ENCODE data around the gene CDC42BPA.
"Not testable (repeated sequence)": the region's sequence is repeated elsewhere in the genome, so short reads cannot be mapped to it uniquely, and the experiment has no call there.

The CDC42BPA gene

DNA sequence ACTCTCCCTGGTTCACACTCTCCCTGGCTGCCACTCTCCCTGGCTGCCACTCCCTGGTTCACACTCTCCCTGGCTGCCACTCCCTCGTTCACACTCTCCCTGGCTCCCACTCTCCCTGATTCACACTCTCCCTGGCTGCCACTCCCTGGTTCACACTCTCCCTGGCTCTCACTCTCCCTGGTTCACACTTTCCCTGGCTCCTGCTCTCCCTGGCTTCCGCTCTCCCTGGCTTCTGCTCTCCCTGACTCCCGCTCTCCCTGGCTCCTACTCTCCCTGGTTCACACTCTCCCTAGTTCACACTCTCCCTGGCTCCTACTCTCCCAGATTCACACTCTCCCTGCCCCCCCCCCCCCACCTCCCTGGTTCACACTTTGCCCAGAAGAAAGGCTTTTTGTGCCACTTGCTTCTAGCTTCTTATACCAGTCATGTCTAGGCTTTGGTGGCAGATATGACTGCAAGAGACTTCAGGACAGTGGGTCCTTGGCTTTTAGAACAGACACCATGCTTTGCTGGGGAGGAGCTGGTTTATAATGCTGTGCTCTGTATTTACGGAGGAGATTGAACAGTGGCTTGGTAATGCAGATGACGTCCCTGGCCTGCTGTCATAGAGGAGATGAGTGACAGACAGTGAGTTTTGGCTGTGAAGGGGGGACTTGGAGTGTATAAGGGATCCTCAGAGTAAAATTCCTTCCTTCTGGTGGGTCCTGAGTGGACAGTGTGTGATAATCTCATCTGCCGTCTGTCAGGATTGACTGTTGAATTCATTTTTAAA, 361.2 kb downstream of the CDC42BPA start:
- no peak for TF ChIP-seq NFRKB (IDR thresholded peaks at IDR 0.05)
- no peak for TF ChIP-seq FOXK2 (IDR thresholded peaks at IDR 0.05)
- TF ChIP-seq TARDBP (IDR thresholded peaks at IDR 0.05) = no peak
- TF ChIP-seq ELF4 (IDR thresholded peaks at IDR 0.05) = no peak
- no peak for TF ChIP-seq FOXM1 (IDR thresholded peaks at IDR 0.05; ENCODE audit: borderline replicate concordance)
- no peak for TF ChIP-seq BHLHE40 (IDR thresholded peaks at IDR 0.05; ENCODE audit: borderline replicate concordance)
- no peak for TF ChIP-seq SUZ12 (IDR thresholded peaks at IDR 0.05)
- no peak for TF ChIP-seq SP1 (IDR thresholded peaks at IDR 0.05)
- TF ChIP-seq CTBP1 (IDR thresholded peaks at IDR 0.05; ENCODE audit: borderline replicate concordance) = no peak
- no peak for TF ChIP-seq HDGF (IDR thresholded peaks at IDR 0.05; ENCODE audit: borderline replicate concordance)
- no peak for TF ChIP-seq L3MBTL2 (conservative IDR thresholded peaks at IDR 0.05)
- no peak for TF ChIP-seq FOXA1 (IDR thresholded peaks at IDR 0.05)
- ChIA-PET POLR2A (no interaction called here), CTCF (interaction anchor here (0.6 kb wide), 1 partner anchor 10 kb away, joined by 3 read pairs; no protein-coding TSS in a partner anchor)
- DNase-seq (ENCODE audit: extremely low spot score) = no peak

DNA sequence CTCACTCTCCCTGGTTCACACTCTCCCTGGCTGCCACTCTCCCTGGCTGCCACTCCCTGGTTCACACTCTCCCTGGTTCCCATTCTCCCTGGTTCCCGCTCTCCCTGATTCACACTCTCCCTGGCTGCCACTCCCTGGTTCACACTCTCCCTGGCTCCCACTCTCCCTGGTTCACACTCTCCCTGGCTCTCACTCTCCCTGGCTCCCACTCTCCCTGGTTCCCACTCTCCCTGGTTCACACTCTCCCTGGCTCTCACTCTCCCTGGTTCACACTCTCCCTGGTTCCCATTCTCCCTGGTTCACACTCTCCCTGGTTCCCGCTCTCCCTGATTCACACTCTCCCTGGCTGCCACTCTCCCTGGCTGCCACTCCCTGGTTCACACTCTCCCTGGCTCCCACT, 362.4 kb downstream of the CDC42BPA start:
- POLR2A ChIA-PET; DNase-seq (ENCODE audit: extremely low spot score); CTCF ChIA-PET: not testable (repeated sequence)

DNA sequence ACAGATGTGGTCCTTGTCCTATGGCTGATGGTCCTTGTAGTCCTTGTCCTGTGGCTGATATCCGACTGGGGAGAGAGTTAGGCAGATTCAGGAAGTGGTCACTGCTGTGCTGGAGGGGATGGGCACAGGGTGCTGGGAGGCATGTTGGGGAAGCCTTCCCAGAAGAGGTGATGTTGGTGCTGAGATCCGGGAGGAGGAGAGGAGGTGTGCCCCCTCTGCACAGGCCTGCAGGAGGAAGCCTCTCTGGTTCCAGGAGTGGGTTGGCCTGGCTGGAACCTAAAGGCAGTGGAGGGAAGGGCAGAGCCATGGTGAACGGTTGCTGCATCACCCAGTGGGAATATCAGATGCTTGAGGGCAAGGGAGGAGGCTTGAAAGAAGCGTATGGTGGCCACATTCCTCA, 363.5 kb downstream of the CDC42BPA start:
- CTCF ChIA-PET = no interaction called here
- no peak for DNase-seq (ENCODE audit: extremely low spot score)
- TF ChIP-seq FOXK2 (IDR thresholded peaks at IDR 0.05) (no peak), NFRKB (IDR thresholded peaks at IDR 0.05) (no peak)
- TF ChIP-seq, protein P1, sequence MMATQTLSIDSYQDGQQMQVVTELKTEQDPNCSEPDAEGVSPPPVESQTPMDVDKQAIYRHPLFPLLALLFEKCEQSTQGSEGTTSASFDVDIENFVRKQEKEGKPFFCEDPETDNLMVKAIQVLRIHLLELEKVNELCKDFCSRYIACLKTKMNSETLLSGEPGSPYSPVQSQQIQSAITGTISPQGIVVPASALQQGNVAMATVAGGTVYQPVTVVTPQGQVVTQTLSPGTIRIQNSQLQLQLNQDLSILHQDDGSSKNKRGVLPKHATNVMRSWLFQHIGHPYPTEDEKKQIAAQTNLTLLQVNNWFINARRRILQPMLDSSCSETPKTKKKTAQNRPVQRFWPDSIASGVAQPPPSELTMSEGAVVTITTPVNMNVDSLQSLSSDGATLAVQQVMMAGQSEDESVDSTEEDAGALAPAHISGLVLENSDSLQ (IDR thresholded peaks at IDR 0.05) = no peak

DNA sequence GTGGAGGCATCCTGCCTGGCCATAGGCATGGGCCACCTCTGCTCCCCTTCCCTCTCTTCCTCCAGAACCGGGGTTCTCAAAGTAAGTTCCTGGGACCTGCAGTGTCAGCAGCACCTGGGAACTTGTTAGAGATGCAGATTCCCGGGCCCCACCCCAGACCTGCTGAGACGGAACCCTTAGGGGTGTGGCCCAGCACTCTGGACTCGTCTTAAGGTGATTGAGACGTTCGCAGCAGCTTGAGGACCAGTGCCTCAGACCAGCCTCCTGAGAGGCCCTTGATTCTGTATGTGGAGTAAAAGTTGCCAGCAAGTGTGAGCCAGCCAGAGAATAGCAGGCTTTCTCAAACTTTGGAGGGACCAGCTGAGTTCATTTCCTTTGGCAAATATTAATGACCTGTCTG, 364.0 kb downstream of the CDC42BPA start:
- no peak for DNase-seq (ENCODE audit: extremely low spot score)
- ChIA-PET CTCF (interaction anchor here (0.5 kb wide), 1 partner anchor 288 kb away, joined by 3 read pairs; no protein-coding TSS in a partner anchor), POLR2A (no interaction called here)
- TF ChIP-seq FOXA1 (IDR thresholded peaks at IDR 0.05) (no peak), TARDBP (IDR thresholded peaks at IDR 0.05) (no peak), SUZ12 (IDR thresholded peaks at IDR 0.05) (no peak), L3MBTL2 (conservative IDR thresholded peaks at IDR 0.05) (no peak), SP1 (IDR thresholded peaks at IDR 0.05) (no peak), ZNF384 (IDR thresholded peaks at IDR 0.05) (no peak), FOXK2 (IDR thresholded peaks at IDR 0.05) (no peak), BHLHE40 (IDR thresholded peaks at IDR 0.05; ENCODE audit: borderline replicate concordance) (no peak), CTBP1 (IDR thresholded peaks at IDR 0.05; ENCODE audit: borderline replicate concordance) (no peak), HDGF (IDR thresholded peaks at IDR 0.05; ENCODE audit: borderline replicate concordance) (no peak), LEF1 (IDR thresholded peaks at IDR 0.05; ENCODE audit: borderline replicate concordance) (no peak), ARNT (IDR thresholded peaks at IDR 0.05) (no peak), FOXM1 (IDR thresholded peaks at IDR 0.05; ENCODE audit: borderline replicate concordance) (no peak), NFRKB (IDR thresholded peaks at IDR 0.05) (no peak), ELF4 (IDR thresholded peaks at IDR 0.05) (no peak)
- TF ChIP-seq, protein P1 (IDR thresholded peaks at IDR 0.05) = no peak

More for the DNA sequence above, 363.5 kb downstream of the CDC42BPA start:
- POLR2A ChIA-PET = no interaction called here

DNA sequence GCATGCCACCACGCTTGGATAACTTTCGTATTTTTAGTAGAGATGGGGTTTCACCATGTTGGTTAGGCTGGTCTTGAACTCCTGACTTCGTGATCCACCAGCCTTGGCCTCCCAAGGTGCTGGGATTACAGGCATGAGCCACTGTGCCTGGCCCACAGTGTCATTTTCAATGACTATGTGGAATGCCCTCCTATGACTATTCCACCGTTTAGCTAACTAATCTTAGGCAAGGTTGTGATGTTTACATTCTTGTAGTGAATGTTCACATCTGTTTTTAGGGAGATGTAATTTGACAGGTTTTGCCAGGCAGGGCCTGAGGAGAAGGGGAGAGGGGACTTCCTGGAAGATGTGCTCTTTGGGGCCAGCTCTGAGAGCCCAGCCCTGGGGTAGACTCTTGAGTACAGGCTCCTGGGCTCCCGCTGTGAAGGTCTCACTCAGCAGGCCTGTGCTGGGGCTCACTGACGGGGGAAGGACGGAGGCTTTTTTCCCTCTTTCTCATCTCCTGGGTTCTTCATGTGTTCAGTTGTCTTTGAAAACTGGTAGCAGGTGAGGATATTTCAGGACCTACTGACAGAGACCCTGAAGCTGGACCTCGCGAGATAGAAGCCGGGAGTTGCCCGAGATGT, 365.0 kb downstream of the CDC42BPA start:
- ChIA-PET POLR2A (no interaction called here), CTCF (no interaction called here)
- no peak for TF ChIP-seq ZNF384 (IDR thresholded peaks at IDR 0.05)
- no peak for TF ChIP-seq FOXM1 (IDR thresholded peaks at IDR 0.05; ENCODE audit: borderline replicate concordance)
- no peak for TF ChIP-seq SUZ12 (IDR thresholded peaks at IDR 0.05)
- no peak for TF ChIP-seq HDGF (IDR thresholded peaks at IDR 0.05; ENCODE audit: borderline replicate concordance)
- no peak for TF ChIP-seq FOXA1 (IDR thresholded peaks at IDR 0.05)
- no peak for DNase-seq (ENCODE audit: extremely low spot score)

DNA sequence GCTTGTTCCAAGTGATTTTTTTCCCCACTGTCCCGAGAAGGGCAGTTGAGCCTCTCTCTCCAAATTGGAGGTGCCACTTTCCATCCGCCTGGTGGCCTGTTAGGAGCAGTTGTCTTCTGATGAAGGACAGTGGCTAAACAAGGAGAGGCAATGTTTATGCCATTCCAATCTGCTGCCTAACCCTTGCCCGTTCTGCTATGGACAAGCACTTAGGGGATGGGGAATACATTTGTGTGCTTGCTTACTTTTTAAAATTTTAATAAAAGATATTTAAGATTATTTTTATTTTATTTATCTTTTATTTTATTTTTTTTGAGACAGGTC, 366.2 kb downstream of the CDC42BPA start:
- CTCF ChIA-PET = no interaction called here
- no peak for DNase-seq (ENCODE audit: extremely low spot score)
- TF ChIP-seq LEF1 (IDR thresholded peaks at IDR 0.05; ENCODE audit: borderline replicate concordance) = no peak
- no peak for TF ChIP-seq HDGF (IDR thresholded peaks at IDR 0.05; ENCODE audit: borderline replicate concordance)
- TF ChIP-seq CTBP1 (IDR thresholded peaks at IDR 0.05; ENCODE audit: borderline replicate concordance) = no peak
- TF ChIP-seq L3MBTL2 (conservative IDR thresholded peaks at IDR 0.05) = no peak
- no peak for TF ChIP-seq BHLHE40 (IDR thresholded peaks at IDR 0.05; ENCODE audit: borderline replicate concordance)
- no peak for TF ChIP-seq TARDBP (IDR thresholded peaks at IDR 0.05)
- no peak for TF ChIP-seq NFRKB (IDR thresholded peaks at IDR 0.05)
- TF ChIP-seq, protein P1 (IDR thresholded peaks at IDR 0.05) = no peak
- TF ChIP-seq ZNF384 (IDR thresholded peaks at IDR 0.05) = no peak
- POLR2A ChIA-PET = interaction anchor here (1.2 kb wide), 1 partner anchor 12 kb away, joined by 3 read pairs; the partner anchor contains the start of gene COQ8A
